ENCODE results near the gene GRM4. TPM values are rescaled to one million over a fixed set of nuclear protein-coding genes. Genes with fewer than 3 reads are reported as not detected.
"Not testable (repeated sequence)": the region's sequence is repeated elsewhere in the genome, so short reads cannot be mapped to it uniquely, and the experiment has no call there.

Gene GRM4
- total and polyA plus RNA-seq, 2 experiments from 2014 or later, result 0.10 to 0.22 TPM

DNA sequence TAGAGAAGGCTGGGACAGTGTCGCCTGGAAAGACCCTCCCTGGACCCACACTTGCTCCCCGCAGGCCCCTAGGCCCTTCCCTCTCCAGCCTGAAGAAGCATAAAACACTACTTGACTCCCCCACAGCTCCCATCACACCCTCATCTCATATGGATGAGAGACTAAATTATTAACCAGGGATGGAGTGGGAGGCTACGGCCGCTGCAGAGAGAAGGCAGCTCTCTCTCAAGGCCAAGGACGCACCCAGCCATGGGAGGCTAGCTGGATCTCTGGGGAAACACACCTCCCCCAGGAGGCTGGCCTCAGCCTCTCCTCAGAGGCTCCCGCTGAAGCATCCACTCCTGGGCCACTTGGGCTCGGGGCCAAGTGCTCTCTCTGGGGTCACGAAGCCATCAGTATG lies 102.5 kb downstream of the GRM4 start:
- H3K9me2 ChIP-seq (ENCODE audit: insufficient read depth), result no peaks in the 10 kb centered on the region
- H3K9me3 ChIP-seq (ENCODE audit: low read depth), result no peaks in the 10 kb centered on the region
- H3F3A ChIP-seq (ENCODE audit: insufficient read depth), result no peaks in the 10 kb centered on the region
- H3K4me2 ChIP-seq (ENCODE audit: unreplicated experiment), result no peak overlapping the region
- H3K36me3 ChIP-seq (ENCODE audit: low read depth), result no peaks in the 10 kb centered on the region
- peaks cover 14% of the 10 kb centered on the region; the same call in 1 of the 2 replicates for H3K27me3 ChIP-seq (replicated peaks; ENCODE audit: insufficient read depth)
- DNase-seq, result no peak
- WGBS, 2 experiments (ENCODE audit: low coverage in 1 of 2, low lambda C conversion rate in 2 of 2, missing lambda C conversion rate in 2 of 2), result 78 to 81% methylated on average over 8 of the region's 8 CpGs
- no peak overlapping the region for H3K4me3 ChIP-seq
- H2AFZ ChIP-seq, result no peak overlapping the region
- no peak overlapping the region for H3K27ac ChIP-seq
- no peak overlapping the region for H3K9ac ChIP-seq
- H3K79me2 ChIP-seq (ENCODE audit: insufficient read depth), result no peaks in the 10 kb centered on the region
- no peaks in the 10 kb centered on the region for H3K4me1 ChIP-seq (ENCODE audit: insufficient read depth)
- TF ChIP-seq EZH2phosphoT487 (IDR thresholded peaks at IDR 0.05; ENCODE audit: insufficient read depth, low read depth), result no peak
- TF ChIP-seq EZH2 (IDR thresholded peaks at IDR 0.05; ENCODE audit: insufficient read depth, poor library complexity, severe bottlenecking), result no peak
- no peaks in the 10 kb centered on the region for H4K20me1 ChIP-seq (ENCODE audit: insufficient read depth)
- in situ Hi-C loops (cut with MboI), result loop anchor here (25.0 kb wide), 1 partner anchor 456 kb away; the partner anchor contains the start of gene BAK1

DNA sequence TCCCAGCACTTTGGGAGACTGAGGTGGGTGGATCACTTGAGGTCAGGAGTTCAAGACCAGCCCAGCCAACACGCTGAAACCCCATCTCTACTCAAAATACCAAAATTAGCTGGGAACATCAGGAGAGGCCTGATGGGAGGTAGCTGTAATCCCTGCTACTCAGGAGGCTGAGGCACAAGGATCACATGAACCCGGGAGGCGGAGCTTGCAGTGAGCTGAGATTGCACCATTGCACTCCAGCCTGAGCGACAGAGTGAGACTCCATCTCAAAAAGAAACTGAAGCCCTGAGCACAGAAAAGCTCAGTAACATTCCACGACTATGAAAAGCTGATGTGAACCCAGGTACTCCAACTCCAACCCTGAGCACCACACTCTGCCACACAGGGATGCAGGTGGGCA lies 103.9 kb downstream of the GRM4 start:
- DNase-seq; H2AFZ ChIP-seq; H3K79me2 ChIP-seq (ENCODE audit: insufficient read depth); H3K36me3 ChIP-seq (ENCODE audit: low read depth); H3K27ac ChIP-seq; H3K9me2 ChIP-seq (ENCODE audit: insufficient read depth); H3K9me3 ChIP-seq (ENCODE audit: low read depth); H3K4me3 ChIP-seq; H4K20me1 ChIP-seq (ENCODE audit: insufficient read depth); H3K9ac ChIP-seq; H3K4me1 ChIP-seq (ENCODE audit: insufficient read depth); H3F3A ChIP-seq (ENCODE audit: insufficient read depth); H3K4me2 ChIP-seq (ENCODE audit: unreplicated experiment): not testable (repeated sequence)
- peaks cover 17% of the 10 kb centered on the region; the same call in 1 of the 2 replicates for H3K27me3 ChIP-seq (replicated peaks; ENCODE audit: insufficient read depth)
- WGBS, 2 experiments (ENCODE audit: low coverage in 1 of 2, low lambda C conversion rate in 2 of 2, missing lambda C conversion rate in 2 of 2), result 67 to 70% methylated on average over 5 of the region's 5 CpGs
- in situ Hi-C loops (cut with MboI), result loop anchor here (25.0 kb wide), 1 partner anchor 455 kb away; the partner anchor contains the start of gene BAK1

DNA sequence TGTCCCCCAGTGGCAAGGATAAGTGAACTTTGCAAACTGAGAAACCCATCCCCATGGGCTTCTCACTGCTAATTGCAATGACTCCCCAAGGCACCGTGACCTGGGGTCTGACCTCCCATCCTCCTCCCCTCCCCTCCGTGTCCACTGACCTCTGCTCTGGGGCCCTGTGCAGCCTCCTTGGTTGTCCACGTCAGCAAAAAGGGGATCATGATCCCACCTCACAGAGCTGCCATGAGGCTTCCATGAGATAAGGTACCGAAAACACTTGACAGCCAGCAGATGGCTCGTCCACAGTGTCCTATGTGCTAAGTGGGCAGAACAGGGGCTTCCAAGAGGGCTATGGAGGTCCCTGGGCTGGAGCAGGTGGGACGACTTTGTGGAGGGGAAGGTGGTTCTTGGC lies 104.5 kb downstream of the GRM4 start:
- Histone ChIP-seq H3K9ac (no peak overlapping the region), H3K4me1 (ENCODE audit: insufficient read depth) (no peaks in the 10 kb centered on the region)

DNA sequence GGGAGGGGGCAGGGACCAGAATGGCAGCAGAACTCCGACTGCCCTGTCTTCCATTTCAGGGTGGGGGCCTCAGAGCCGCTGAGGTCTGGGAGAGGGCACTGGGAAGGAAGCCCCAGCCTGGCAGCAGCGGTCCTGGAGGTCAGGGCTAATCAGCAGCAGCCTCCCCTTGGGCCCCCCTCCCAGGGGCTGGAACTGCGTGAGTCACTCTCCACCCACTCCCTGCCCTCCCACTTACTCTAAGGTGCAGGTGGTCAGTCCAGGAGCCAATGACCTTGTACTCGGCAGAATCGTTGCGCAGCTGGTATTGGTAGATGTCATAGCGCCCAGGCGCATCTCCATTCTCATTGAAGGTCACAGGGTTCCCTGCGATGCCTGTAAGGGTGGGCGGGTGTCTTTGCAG lies 105.9 kb downstream of the GRM4 start:
- Histone ChIP-seq H3K9me2 (ENCODE audit: insufficient read depth) (no peaks in the 10 kb centered on the region), H3K4me3 (no peak overlapping the region), H3K4me2 (ENCODE audit: unreplicated experiment) (no peak overlapping the region), H3K27me3 (replicated peaks; ENCODE audit: insufficient read depth) (peaks cover 3% of the 10 kb centered on the region; the same call in 1 of the 2 replicates), H3F3A (ENCODE audit: insufficient read depth) (no peaks in the 10 kb centered on the region), H3K27ac (no peak overlapping the region), H3K9ac (no peak overlapping the region), H3K4me1 (ENCODE audit: insufficient read depth) (no peaks in the 10 kb centered on the region), H3K79me2 (ENCODE audit: insufficient read depth) (no peaks in the 10 kb centered on the region), H3K9me3 (ENCODE audit: low read depth) (no peaks in the 10 kb centered on the region), H3K36me3 (ENCODE audit: low read depth) (no peaks in the 10 kb centered on the region), H2AFZ (no peak overlapping the region), H4K20me1 (ENCODE audit: insufficient read depth) (no peaks in the 10 kb centered on the region)
- in situ Hi-C loops (cut with MboI), result loop anchor here (25.0 kb wide), 1 partner anchor 453 kb away; the partner anchor contains the start of gene BAK1
- 89% methylated on average over 10 to 11 of the region's 11 CpGs for WGBS, 2 experiments (ENCODE audit: low coverage in 1 of 2, low lambda C conversion rate in 2 of 2, missing lambda C conversion rate in 2 of 2)
- TF ChIP-seq EZH2phosphoT487 (IDR thresholded peaks at IDR 0.05; ENCODE audit: insufficient read depth, low read depth) (no peak), EZH2 (IDR thresholded peaks at IDR 0.05; ENCODE audit: insufficient read depth, poor library complexity, severe bottlenecking) (no peak)
- DNase-seq, result no peak

More for the DNA sequence above, 104.5 kb downstream of the GRM4 start:
- no peak for TF ChIP-seq EZH2 (IDR thresholded peaks at IDR 0.05; ENCODE audit: insufficient read depth, poor library complexity, severe bottlenecking)
- TF ChIP-seq EZH2phosphoT487 (IDR thresholded peaks at IDR 0.05; ENCODE audit: insufficient read depth, low read depth), result no peak
- no peak overlapping the region for H3K4me2 ChIP-seq (ENCODE audit: unreplicated experiment)
- peaks cover 13% of the 10 kb centered on the region; the same call in 1 of the 2 replicates for H3K27me3 ChIP-seq (replicated peaks; ENCODE audit: insufficient read depth)
- 46 to 56% methylated on average over 6 of the region's 6 CpGs for WGBS, 2 experiments (ENCODE audit: low coverage in 1 of 2, low lambda C conversion rate in 2 of 2, missing lambda C conversion rate in 2 of 2)
- no peak overlapping the region for H3K27ac ChIP-seq
- DNase-seq, result no peak
- H2AFZ ChIP-seq, result no peak overlapping the region
- H3K79me2 ChIP-seq (ENCODE audit: insufficient read depth), result no peaks in the 10 kb centered on the region
- H3K9me2 ChIP-seq (ENCODE audit: insufficient read depth), result no peaks in the 10 kb centered on the region
- in situ Hi-C loops (cut with MboI), result loop anchor here (25.0 kb wide), 1 partner anchor 454 kb away; the partner anchor contains the start of gene BAK1
- H3F3A ChIP-seq (ENCODE audit: insufficient read depth), result no peaks in the 10 kb centered on the region
- no peak overlapping the region for H3K4me3 ChIP-seq
- H4K20me1 ChIP-seq (ENCODE audit: insufficient read depth), result no peaks in the 10 kb centered on the region
- no peaks in the 10 kb centered on the region for H3K36me3 ChIP-seq (ENCODE audit: low read depth)
- no peaks in the 10 kb centered on the region for H3K9me3 ChIP-seq (ENCODE audit: low read depth)

DNA sequence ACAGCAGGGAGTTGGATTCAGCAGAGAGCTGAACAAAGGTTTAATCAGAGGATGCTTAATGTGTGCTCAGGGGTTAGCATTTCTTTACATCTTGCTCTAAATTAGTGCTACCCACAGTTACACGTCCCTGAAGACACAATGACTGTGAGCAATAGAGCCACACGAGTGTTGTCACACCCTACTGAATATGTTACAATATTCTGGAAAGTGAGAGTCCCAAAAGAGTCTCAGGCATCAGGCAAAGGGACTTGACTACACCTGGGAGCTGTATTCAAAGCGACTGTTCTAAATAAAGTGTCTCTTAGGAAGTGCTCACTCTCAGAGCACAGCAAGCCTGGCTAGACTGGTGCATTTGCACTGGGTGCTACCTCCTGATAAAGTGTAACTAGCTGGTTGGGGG lies 108.7 kb downstream of the GRM4 start:
- H3K4me3 ChIP-seq, result no peak overlapping the region
- WGBS, 2 experiments (ENCODE audit: low coverage in 1 of 2, low lambda C conversion rate in 2 of 2, missing lambda C conversion rate in 2 of 2), result 28 to 31% methylated on average over 3 of the region's 3 CpGs
- in situ Hi-C loops (cut with MboI), result loop anchor here (25.0 kb wide), 1 partner anchor 450 kb away; the partner anchor contains the start of gene BAK1
- H3K4me1 ChIP-seq (ENCODE audit: insufficient read depth), result no peaks in the 10 kb centered on the region
- H3K9ac ChIP-seq, result no peak overlapping the region
- H4K20me1 ChIP-seq (ENCODE audit: insufficient read depth), result no peaks in the 10 kb centered on the region
- no peak overlapping the region for H3K27ac ChIP-seq
- peaks cover 3% of the 10 kb centered on the region; the same call in 1 of the 2 replicates for H3K27me3 ChIP-seq (replicated peaks; ENCODE audit: insufficient read depth)
- no peaks in the 10 kb centered on the region for H3K9me2 ChIP-seq (ENCODE audit: insufficient read depth)
- no peak overlapping the region for H2AFZ ChIP-seq
- DNase-seq, result no peak
- TF ChIP-seq EZH2phosphoT487 (IDR thresholded peaks at IDR 0.05; ENCODE audit: insufficient read depth, low read depth) (no peak), EZH2 (IDR thresholded peaks at IDR 0.05; ENCODE audit: insufficient read depth, poor library complexity, severe bottlenecking) (no peak)
- no peaks in the 10 kb centered on the region for H3K36me3 ChIP-seq (ENCODE audit: low read depth)
- H3K9me3 ChIP-seq (ENCODE audit: low read depth), result no peaks in the 10 kb centered on the region
- H3K79me2 ChIP-seq (ENCODE audit: insufficient read depth), result no peaks in the 10 kb centered on the region
- H3K4me2 ChIP-seq (ENCODE audit: unreplicated experiment), result no peak overlapping the region
- no peaks in the 10 kb centered on the region for H3F3A ChIP-seq (ENCODE audit: insufficient read depth)
